Endometrial microvascular endothelial cells (primary cell): ENCODE data around the gene FKBP9. TPM values are rescaled to one million over a fixed set of nuclear protein-coding genes. Genes with fewer than 3 reads are reported as not detected.
"Not testable (repeated sequence)": the region's sequence is repeated elsewhere in the genome, so short reads cannot be mapped to it uniquely, and the experiment has no call there.

ENCODE experiments used
- in situ Hi-C: cut with HindIII; loops from 2 replicates; pipeline ENCODE4 v1.10.0; 2017; ENCODE audit warnings: low sequenced_read_pairs, low pct_unique_long_range_greater_than_20kb; ENCODE audit errors: inconsistent ontology term
- total RNA-seq: library from RNA; depleted of rRNA; stranded (reverse); fragments of >200 nt; gene quantifications from one replicate; pipeline ENCODE4 v1.2.3, GENCODE V29; 2015; ENCODE audit errors: inconsistent ontology term

Gene FKBP9, protein sequence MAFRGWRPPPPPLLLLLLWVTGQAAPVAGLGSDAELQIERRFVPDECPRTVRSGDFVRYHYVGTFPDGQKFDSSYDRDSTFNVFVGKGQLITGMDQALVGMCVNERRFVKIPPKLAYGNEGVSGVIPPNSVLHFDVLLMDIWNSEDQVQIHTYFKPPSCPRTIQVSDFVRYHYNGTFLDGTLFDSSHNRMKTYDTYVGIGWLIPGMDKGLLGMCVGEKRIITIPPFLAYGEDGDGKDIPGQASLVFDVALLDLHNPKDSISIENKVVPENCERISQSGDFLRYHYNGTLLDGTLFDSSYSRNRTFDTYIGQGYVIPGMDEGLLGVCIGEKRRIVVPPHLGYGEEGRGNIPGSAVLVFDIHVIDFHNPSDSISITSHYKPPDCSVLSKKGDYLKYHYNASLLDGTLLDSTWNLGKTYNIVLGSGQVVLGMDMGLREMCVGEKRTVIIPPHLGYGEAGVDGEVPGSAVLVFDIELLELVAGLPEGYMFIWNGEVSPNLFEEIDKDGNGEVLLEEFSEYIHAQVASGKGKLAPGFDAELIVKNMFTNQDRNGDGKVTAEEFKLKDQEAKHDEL
- 114 TPM for total RNA-seq

GRCh38 chr7:32957326-32958045 lies at the start of gene FKBP9:
Gene FKBP9 (plus strand): TSS chr7:32957440. CDS start chr7:32957574, 134 bp downstream.
- in situ Hi-C loops = no loop called here

DNA sequence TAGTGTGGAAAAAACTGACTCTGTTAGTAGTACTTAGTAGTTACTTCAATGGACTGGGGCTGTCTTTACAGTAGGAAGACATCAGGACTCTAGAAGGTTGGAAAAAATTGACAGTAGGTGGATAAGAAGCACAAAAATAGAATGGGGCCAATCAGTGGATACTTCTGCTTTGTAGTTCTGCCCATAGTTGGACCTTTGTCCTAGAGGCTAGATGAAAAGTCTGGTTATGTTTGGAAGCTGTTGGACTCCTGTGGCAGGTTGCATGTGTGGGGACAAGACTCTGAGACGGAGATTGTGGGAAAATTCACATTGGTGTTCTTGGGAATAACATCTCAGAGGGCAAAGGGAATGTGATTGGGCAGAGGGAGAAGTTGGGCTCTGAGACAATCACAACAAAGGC lies 47.0 kb upstream of the FKBP9 start:
- in situ Hi-C loops = no loop called here

- in situ Hi-C loops = no loop called here
Observed at GRCh38 chr7:32914184-32914583, 43.1 kb upstream of the FKBP9 start.

DNA sequence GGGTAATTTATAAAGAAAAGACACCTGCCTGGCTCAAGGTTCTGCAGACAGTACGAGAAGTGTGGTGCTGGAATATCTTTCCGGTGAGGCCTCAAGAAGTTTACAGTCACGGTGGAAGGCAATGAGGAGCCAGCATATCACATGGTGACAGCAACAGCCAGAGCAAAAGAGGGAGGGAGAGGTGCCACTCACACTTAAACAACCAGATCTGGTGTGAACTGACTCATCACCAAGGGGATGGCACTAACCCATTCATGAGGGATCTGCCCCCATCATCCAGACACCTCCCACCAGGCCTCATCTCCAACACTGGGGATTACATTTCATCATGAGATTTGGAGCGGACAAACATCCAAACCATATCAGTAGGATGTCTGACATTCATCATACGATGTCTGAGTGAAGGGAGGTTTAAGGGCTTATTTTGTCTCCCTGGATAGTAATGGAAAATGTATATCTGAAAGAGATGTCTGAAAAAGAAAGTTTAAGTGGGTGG lies 42.2 kb upstream of the FKBP9 start:
- in situ Hi-C loops = no loop called here

DNA sequence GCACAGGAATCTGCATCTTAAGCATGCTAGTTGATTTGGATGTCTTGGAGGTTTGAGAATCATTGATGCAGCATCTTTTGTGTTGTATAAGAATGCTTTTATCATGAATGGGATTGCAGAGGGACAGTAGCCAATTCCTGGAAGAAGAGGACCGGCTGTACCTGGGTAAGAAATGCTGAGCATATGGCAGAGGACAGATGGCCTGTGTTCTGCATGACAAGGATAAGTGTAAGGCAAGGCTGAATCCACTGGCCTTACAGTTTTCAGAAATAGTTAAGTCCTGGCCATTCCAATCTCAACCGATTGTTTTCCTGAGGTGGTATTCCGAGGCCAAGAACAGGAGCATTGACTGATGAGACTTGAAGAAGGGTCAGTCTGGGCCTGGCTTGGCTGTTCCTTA lies 41.2 kb upstream of the FKBP9 start:
- in situ Hi-C loops = no loop called here

GRCh38 chr7:32916994-32917393 lies 40.2 kb upstream of the FKBP9 start:
- in situ Hi-C loops = not testable (repeated sequence)

- in situ Hi-C loops = no loop called here
Observed at GRCh38 chr7:32921896-32922295, 35.3 kb upstream of the FKBP9 start.

DNA sequence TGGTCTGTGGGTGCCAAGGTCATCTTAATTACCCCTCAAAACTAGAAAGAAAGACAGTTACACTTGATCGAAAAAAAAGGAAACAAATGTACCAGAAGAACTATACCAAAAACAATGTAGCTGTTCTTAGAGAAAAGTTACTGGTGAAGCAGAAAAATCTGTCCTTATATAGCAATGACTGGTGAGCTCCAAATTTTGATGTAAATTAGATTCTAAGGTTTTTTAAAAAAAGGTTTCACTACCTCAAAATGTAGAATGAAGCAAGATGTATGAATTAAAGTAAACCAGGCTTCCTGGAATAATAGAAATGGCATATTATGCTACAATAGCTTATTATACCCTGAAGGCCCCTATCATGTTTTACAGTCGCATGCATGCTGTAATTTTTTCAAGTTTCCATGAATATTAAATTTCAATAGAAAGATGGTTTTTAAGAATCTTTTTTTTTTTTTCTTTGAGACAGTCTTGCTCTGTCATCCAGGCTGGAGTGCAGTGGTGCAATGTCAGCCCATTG lies 28.4 kb upstream of the FKBP9 start:
- in situ Hi-C loops = loop anchor here (25.0 kb wide), 1 partner anchor 117 kb away; no protein-coding TSS in a partner anchor

- in situ Hi-C loops = loop anchor here (25.0 kb wide), 1 partner anchor 117 kb away; no protein-coding TSS in a partner anchor
Observed at GRCh38 chr7:32929430-32930143, 27.7 kb upstream of the FKBP9 start.

GRCh38 chr7:32930378-32930777 lies 26.9 kb upstream of the FKBP9 start:
- in situ Hi-C loops = loop anchor here (25.0 kb wide), 1 partner anchor 118 kb away; no protein-coding TSS in a partner anchor

DNA sequence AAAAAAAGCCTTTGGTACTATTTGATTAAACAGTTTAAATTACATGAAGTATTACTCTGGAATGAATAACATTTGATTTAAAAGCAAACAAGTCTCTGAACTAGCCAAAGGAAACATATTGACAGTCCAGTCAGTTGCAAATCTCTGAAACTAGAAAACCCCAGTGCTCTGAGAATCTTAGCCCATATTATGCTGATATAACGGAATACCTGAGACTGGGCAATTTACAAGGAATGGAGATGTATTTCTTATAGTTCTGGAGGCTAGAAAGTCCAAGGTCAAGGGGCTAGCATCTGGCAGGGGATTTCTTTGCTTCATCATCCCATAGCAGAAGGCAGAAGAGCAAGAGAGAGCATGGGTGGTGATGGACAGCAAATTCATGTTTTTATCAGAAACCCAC lies 21.7 kb upstream of the FKBP9 start:
- in situ Hi-C loops = loop anchor here (25.0 kb wide), 1 partner anchor 123 kb away; no protein-coding TSS in a partner anchor

DNA sequence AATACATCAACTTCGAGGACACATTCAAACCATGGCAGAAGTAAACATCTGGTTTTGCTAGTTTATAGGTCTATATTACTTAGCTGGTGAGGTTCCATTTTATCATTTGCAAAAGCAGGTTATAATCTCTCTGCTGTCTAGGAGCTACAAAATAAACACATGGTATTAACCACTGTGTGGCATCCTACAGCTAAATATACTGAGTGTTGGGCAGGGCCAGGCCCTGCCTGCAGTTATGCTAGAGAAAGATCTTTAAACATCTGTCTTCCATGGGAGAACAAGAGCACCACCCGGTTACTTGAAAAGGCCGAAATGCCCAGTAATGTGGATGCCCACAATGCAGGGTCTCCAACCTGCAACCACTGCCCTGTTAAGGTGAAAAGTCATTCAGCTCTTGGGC lies 20.6 kb upstream of the FKBP9 start:
- in situ Hi-C loops = loop anchor here (25.0 kb wide), 1 partner anchor 124 kb away; no protein-coding TSS in a partner anchor

DNA sequence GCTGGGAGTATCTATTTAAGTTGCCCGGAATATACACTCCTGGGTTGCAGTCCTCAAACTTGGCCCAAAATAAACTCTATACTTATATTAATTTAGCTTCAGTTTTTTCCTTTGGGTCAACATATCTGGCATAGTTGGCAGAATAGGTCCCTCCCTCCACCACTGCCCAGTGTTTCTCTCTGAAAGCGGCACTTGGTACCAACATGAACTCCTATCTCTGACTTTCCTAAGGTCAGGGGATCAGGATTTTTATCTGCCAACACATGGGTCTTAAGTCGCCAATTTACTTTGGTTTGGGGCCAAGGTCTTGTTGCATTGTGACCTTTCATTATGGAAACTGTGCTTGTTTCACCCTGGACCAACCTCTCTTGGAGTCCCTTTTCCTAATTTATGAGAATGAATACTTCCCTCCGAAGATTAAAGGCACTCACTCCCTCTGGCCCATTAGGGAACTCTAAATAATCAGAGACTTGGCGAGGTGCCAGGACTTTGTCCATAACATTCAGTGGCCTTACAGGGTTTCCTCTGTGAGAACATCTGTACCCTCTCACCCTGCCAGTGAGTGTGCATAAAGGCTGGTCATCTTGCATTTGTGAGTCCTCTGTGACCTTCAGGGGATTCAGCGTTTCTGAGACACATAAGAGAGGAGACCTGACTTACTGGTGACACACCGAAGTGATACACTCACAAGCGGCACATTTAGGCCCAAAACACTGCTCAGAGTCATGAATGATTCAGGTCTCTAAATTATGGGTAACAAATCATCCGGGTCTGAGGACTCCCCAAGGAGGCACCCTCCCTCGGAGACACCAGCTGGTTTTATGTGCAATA lies 19.7 kb upstream of the FKBP9 start:
- in situ Hi-C loops = loop anchor here (25.0 kb wide), 1 partner anchor 125 kb away; no protein-coding TSS in a partner anchor

- in situ Hi-C loops = loop anchor here (10.0 to 25.0 kb wide), 2 partner anchors 104 to 129 kb away; no protein-coding TSS in a partner anchor
Observed at GRCh38 chr7:32941181-32941580, 16.1 kb upstream of the FKBP9 start.

DNA sequence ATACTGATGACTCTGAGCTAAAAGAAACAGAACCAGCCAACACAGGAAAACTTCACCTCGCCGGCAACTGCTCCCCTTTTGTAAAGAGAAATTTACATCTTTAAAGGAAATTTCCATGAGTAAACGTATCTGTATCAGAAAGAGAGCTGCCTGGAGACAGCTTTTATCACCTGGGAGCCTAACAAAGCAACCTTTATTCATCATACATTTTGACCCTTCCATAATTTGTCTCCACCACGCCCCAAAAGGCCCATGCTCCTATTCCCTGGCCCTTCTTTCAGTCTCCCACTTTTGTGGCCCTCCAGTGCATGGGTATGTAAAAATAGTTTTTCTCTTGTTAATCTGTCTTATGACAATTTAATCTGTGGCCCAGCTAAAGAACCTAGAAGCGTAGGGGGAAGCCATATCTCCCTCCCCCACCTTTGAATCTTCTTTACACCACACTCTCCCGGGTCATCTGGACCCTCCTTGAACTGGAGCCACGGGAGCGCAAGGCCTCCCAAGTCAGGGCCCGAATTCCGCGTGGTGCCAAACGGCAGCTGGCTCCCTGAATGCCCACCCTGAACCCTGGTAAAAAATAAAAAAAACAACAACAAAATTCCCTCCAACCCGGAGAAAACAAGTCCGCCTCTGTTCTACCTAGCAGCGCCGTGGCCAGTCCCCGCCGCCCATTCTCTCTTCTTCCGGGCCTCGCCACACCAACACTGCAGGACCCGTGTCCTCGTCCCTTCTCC lies 15.4 kb upstream of the FKBP9 start:
- in situ Hi-C loops = loop anchor here (10.0 to 25.0 kb wide), 2 partner anchors 103 to 130 kb away; no protein-coding TSS in a partner anchor

GRCh38 chr7:32942415-32943251 lies 14.6 kb upstream of the FKBP9 start:
- in situ Hi-C loops = loop anchor here (10.0 to 25.0 kb wide), 2 partner anchors 102 to 130 kb away; no protein-coding TSS in a partner anchor
